Renal pelvis (tissue), 4 donors: ENCODE measurements around the gene UQCC2. TPM values are rescaled to one million over a fixed set of nuclear protein-coding genes. Genes with fewer than 3 reads are reported as not detected.

Experiments used
- DNase-seq: peaks from one replicate; pipeline ENCODE4 v3.0.0-alpha.2; 2013
- polyA plus RNA-seq, 3 donors: library from polyadenylated mRNA; unstranded; fragments of 120-200 nt; gene quantifications; one replicate each; pipeline ENCODE4 v1.2.1, GENCODE V29; 2013; ENCODE audit not compliant: insufficient read length in 3 of 3

UQCC2 gene
- polyA plus RNA-seq, 3 donors = 67.0 to 76.0 (median 71.1) TPM

- no peak for DNase-seq
Measured at GRCh38 chr6:33746036-33746600, 34.6 kb upstream of the UQCC2 start.

GRCh38 chr6:33745548-33745947 lies 34.0 kb upstream of the UQCC2 start:
- DNase-seq = no peak

- no peak for DNase-seq
Measured at GRCh38 chr6:33744895-33745546, 33.5 kb upstream of the UQCC2 start.

- peak; percentile 83 for DNase-seq
Measured at GRCh38 chr6:33744001-33744848, 32.7 kb upstream of the UQCC2 start.

GRCh38 chr6:33742837-33743236 lies 31.3 kb upstream of the UQCC2 start:
- DNase-seq = no peak

GRCh38 chr6:33742092-33742491 lies 30.6 kb upstream of the UQCC2 start:
- DNase-seq = no peak

- no peak for DNase-seq
Measured at GRCh38 chr6:33740794-33741193, 29.3 kb upstream of the UQCC2 start.

GRCh38 chr6:33740204-33740608 lies 28.7 kb upstream of the UQCC2 start:
- no peak for DNase-seq

- no peak for DNase-seq
Measured at GRCh38 chr6:33739571-33739970, 28.1 kb upstream of the UQCC2 start.

GRCh38 chr6:33738879-33739278 lies 27.4 kb upstream of the UQCC2 start:
- DNase-seq = no peak

GRCh38 chr6:33738153-33738552 lies 26.7 kb upstream of the UQCC2 start:
- DNase-seq = no peak

GRCh38 chr6:33737267-33738026 lies 25.9 kb upstream of the UQCC2 start:
- no peak for DNase-seq

- DNase-seq = no peak
Measured at GRCh38 chr6:33735216-33735615, 23.7 kb upstream of the UQCC2 start.

GRCh38 chr6:33733709-33734007 lies 22.2 kb upstream of the UQCC2 start:
- no peak for DNase-seq

- DNase-seq = no peak
Measured at GRCh38 chr6:33732817-33733708, 21.6 kb upstream of the UQCC2 start.

GRCh38 chr6:33732385-33732784 lies 20.9 kb upstream of the UQCC2 start:
- no peak for DNase-seq

GRCh38 chr6:33731751-33732282 lies 20.3 kb upstream of the UQCC2 start:
- no peak for DNase-seq

- no peak for DNase-seq
Measured at GRCh38 chr6:33731035-33731434, 19.5 kb upstream of the UQCC2 start.

GRCh38 chr6:33730611-33731010 lies 19.1 kb upstream of the UQCC2 start:
- no peak for DNase-seq

GRCh38 chr6:33729059-33729458 lies 17.6 kb upstream of the UQCC2 start:
- DNase-seq = no peak

- DNase-seq = no peak
Measured at GRCh38 chr6:33728438-33728837, 16.9 kb upstream of the UQCC2 start.
